Activated B cell treated with CpG ODN at 0.5 μM for 24 hours (primary cell): ENCODE measurements around the gene NOL3. TPM values are rescaled to one million over a fixed set of nuclear protein-coding genes. Genes with fewer than 3 reads are reported as not detected.

Experiments used
- ATAC-seq: fragments of 200-7000 bp; cut with Tn5 transposase; one replicate; pipeline ENCODE4 v1.10.0; 2021; ENCODE audit warnings: low read depth, mild to moderate bottlenecking, moderate library complexity
- CTCF ChIA-PET: fragments of 350-600 bp; sonication (Branson Sonifier 250); formaldehyde crosslinking; loops from one replicate; lab custom pipeline; 2021; ENCODE audit warnings: antibody characterized with exemption; lab: Charles Lee
- POLR2A ChIA-PET: fragments of 350-600 bp; sonication (Branson Sonifier 250); formaldehyde crosslinking; loops from one replicate; lab custom pipeline; 2021; ENCODE audit warnings: antibody characterized with exemption; lab: Charles Lee
- DNase-seq: peaks from one replicate; pipeline ENCODE4 v3.0.0; 2022
- H3K27ac Mint-ChIP-seq: one replicate; pipeline ENCODE4 v1.8.0; 2020; ENCODE audit warnings: mixed read lengths
- H3K27me3 Mint-ChIP-seq: one replicate; pipeline ENCODE4 v1.8.0; 2021; ENCODE audit warnings: mixed read lengths
- H3K36me3 Mint-ChIP-seq: one replicate; pipeline ENCODE4 v1.8.0; 2021; ENCODE audit warnings: low read depth, mixed read lengths
- H3K4me1 Mint-ChIP-seq: one replicate; pipeline ENCODE4 v1.8.0; 2021; ENCODE audit warnings: mixed read lengths
- H3K4me3 Mint-ChIP-seq: one replicate; pipeline ENCODE4 v1.8.0; 2020; ENCODE audit warnings: mild to moderate bottlenecking, mixed read lengths
- H3K9me3 Mint-ChIP-seq: one replicate; pipeline ENCODE4 v1.8.0; 2020; ENCODE audit warnings: mixed read lengths
- intact Hi-C: fragments of 100-400 bp; cut with micrococcal nuclease; formaldehyde crosslinking; loops from one replicate; pipeline ENCODE4 v1.15.1; 2024
- total RNA-seq: library from RNA; stranded (reverse); gene quantifications from 2 replicates; pipeline ENCODE4 v1.2.3, GENCODE V29; 2022
- TF ChIP-seq, protein P1 (sequence below): fragments of 200-600 bp; IDR thresholded peaks from one replicate; pipeline ENCODE4 v1.8.0; 2022; ENCODE audit warnings: antibody characterized with exemption, mild to moderate bottlenecking

Gene NOL3
- total RNA-seq, 1 donor from 2014 or later, result 0.64 TPM

DNA sequence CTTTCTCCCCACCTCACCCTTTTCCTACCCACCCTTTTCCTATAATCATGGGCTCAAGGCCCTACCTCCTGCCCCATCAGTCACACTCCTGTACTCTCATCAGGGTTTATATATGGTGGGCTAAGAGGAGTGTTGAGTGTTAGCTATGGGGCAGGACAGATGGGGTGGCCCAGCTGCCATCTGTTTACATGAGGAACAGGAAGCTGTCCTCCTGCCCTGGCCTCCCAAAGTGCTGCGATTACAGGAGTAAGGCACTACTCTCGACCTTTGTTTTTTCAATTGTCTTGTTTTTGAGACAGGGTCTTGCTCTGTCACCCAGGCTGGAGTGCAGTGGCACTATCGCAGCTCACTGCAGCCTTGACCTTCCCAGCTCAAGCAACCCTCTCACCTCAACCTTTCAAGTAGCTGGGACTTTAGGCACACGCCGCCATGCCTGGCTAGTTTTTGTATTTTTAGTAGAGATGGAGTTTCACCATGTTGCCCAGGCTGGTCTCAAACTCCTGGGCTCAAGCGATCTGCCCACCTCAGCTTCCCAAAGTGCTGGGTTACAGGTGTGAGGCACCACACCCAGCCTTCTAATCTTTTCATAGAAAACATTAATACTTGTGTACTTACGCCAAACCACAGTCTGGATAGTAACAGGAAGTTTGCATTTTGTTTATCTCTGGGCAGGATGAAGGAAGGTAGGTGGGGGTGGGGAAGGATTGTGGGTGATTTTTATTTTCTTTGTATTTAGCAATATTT, 12.3 kb upstream of the NOL3 start:
- H3K4me1 Mint-ChIP-seq, result peaks cover 54% of the 10 kb centered on the region

DNA sequence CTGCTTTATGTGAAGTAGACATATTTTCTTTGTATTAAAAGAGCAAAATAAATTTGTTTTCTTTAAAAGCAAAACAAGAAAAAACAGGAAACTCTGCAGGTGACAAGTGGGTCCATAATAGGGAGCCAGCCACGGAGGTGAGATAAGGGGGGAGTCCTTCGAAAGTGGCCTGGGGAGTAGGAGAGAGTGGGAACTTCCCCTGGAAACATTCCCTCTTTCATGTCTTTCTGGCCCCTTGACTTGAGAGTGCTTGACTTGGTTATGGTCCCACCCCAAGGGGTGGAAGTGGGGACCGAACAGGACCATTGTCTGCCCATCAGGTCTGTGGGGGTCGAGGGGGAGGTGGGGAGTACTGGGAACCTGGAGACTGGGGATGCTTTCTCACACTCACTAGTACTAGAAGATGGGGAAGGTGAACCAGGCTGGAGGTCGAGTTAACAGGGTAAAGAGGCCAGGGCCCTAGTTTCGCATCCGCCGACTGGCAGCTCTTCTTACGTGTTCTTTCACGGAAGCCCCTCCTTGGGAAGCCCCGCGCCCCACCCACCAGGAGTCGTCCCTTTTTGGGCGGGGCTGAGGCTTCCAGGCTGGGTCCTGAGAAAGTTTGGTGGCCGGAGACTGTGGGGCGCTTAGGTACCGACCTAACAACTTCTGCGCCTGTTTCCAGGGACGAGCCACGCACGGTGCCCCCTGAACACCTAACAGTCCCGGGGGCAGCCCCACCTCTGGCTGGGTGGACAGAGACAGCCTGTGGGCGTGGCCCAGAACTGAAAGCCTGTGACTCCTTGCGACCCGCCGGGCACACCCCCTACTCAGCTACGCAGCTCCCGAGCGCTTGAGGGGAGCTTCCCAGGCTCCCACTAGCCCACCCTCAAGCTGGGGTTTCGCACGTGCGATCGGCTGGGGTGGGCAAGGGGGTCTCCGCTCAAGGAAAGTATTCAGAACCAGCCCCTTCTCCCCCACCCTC, 11.4 kb upstream of the NOL3 start:
- peak overlapping the region; percentile 94 for H3K4me3 Mint-ChIP-seq
- peaks cover 13% of the 10 kb centered on the region for H3K27me3 Mint-ChIP-seq
- ChIA-PET CTCF (interaction anchor here (1.4 to 2.2 kb wide), 3 partner anchors 26 to 141 kb away, joined by 3 to 14 read pairs (median 12); no protein-coding TSS in a partner anchor), POLR2A (interaction anchor here (0.5 to 2.2 kb wide), 11 partner anchors 8 to 926 kb away, joined by 3 to 20 read pairs (median 3); partner anchors contain the start of genes B3GNT9, CBFB, CTCF and FHOD1)
- DNase-seq (peak; percentile 78), ATAC-seq (peak; percentile 61)
- peak overlapping the region; percentile 94 for H3K27ac Mint-ChIP-seq
- peaks cover 3% of the 10 kb centered on the region for H3K36me3 Mint-ChIP-seq
- intact Hi-C loops, result loop anchor here (1.0 to 10.0 kb wide), 7 partner anchors 15 to 506 kb away; partner anchors contain the start of genes ACD, C16orf86, CBFB and E2F4
- TF ChIP-seq, protein P1, sequence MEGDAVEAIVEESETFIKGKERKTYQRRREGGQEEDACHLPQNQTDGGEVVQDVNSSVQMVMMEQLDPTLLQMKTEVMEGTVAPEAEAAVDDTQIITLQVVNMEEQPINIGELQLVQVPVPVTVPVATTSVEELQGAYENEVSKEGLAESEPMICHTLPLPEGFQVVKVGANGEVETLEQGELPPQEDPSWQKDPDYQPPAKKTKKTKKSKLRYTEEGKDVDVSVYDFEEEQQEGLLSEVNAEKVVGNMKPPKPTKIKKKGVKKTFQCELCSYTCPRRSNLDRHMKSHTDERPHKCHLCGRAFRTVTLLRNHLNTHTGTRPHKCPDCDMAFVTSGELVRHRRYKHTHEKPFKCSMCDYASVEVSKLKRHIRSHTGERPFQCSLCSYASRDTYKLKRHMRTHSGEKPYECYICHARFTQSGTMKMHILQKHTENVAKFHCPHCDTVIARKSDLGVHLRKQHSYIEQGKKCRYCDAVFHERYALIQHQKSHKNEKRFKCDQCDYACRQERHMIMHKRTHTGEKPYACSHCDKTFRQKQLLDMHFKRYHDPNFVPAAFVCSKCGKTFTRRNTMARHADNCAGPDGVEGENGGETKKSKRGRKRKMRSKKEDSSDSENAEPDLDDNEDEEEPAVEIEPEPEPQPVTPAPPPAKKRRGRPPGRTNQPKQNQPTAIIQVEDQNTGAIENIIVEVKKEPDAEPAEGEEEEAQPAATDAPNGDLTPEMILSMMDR, result no peak
- H3K9me3 Mint-ChIP-seq, result no peaks in the 10 kb centered on the region
- H3K4me1 Mint-ChIP-seq, result peaks cover 58% of the 10 kb centered on the region

More for the DNA sequence above, 12.3 kb upstream of the NOL3 start:
- no peak for DNase-seq
- H3K27ac Mint-ChIP-seq, result peak overlapping the region; percentile 94
- intact Hi-C loops, result loop anchor here (2.0 to 10.0 kb wide), 4 partner anchors 35 to 507 kb away; partner anchors contain the start of genes ACD, C16orf86, E2F4 and ENKD1
- no peaks in the 10 kb centered on the region for H3K9me3 Mint-ChIP-seq
- peaks cover 13% of the 10 kb centered on the region for H3K27me3 Mint-ChIP-seq
- ChIA-PET CTCF (interaction anchor here (1.0 to 2.2 kb wide), 5 partner anchors 20 to 206 kb away, joined by 3 to 14 read pairs (median 4); no protein-coding TSS in a partner anchor), POLR2A (interaction anchor here (0.5 to 2.2 kb wide), 10 partner anchors 7 to 1165 kb away, joined by 3 to 20 read pairs (median 4); partner anchors contain the start of genes B3GNT9, CBFB, CTCF and FHOD1)
- H3K4me3 Mint-ChIP-seq, result peak overlapping the region; percentile 94
- ATAC-seq, result no peak
- H3K36me3 Mint-ChIP-seq, result peaks cover 3% of the 10 kb centered on the region
- TF ChIP-seq, protein P1, result no peak

DNA sequence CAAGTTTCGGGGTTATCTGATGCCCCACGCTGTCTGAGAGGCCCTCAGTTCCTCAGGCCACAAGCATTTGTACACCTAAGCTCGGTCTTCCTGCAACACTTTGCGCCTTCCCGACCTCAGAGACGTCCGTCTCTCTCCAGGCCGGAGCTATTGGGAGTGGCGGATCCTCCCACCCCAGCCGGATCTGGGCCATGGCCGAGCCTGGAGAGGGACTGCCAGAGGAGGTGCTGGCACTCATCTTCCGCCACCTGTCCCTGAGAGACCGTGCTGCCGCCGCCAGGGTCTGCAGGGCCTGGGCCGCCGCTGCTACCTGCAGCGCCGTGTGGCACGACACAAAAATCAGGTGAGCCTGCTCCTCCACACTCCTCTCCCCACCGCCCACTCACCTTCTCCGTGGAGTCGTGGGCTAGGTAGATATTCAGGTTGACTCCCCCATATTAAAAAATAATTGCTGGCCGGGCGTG, 8.7 kb upstream of the NOL3 start:
- TF ChIP-seq, protein P1, result no peak
- Mint-ChIP-seq H3K9me3 (no peaks in the 10 kb centered on the region), H3K27me3 (peaks cover 30% of the 10 kb centered on the region), H3K36me3 (peaks cover 3% of the 10 kb centered on the region), H3K27ac (no peak overlapping the region), H3K4me1 (peaks cover 56% of the 10 kb centered on the region), H3K4me3 (no peak overlapping the region)
- ChIA-PET POLR2A (no interaction called here), CTCF (no interaction called here)
- no peak for ATAC-seq
- DNase-seq, result no peak
- intact Hi-C loops, result loop anchor here (5.0 kb wide), 1 partner anchor 1376 kb away; the partner anchor contains the start of gene ZFP90

DNA sequence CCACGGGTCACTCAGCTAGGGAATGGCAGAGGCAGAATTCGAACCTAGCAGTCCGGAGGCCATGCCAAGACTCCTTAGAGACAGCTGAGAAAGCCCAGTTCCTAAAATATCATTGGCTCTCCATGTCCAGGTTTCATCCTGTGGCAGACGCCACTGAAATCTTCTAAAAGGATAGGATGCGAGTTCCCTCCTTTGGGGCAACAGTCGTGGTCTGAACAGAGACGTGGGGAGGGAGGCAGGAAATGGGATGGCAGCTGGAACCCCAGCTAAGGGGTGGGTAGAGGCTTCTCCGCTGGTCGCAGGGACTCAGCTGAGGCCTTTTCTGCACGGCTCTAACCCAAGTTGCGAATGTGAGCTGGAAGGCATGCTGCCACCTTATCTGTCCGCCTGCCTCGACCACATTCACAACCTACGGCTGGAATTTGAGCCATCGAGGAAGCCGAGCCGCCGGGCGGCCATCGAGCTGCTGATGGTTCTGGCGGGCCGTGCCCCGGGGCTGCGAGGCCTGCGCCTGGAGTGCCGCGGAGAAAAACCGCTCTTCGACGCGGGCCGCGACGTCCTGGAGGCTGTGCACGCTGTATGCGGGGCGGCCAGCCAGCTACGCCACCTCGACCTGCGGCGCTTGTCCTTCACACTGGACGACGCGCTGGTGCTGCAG, 7.7 kb upstream of the NOL3 start:
- POLR2A ChIA-PET, result interaction anchor here (0.5 to 1.1 kb wide), 6 partner anchors 8 to 299 kb away, joined by 3 to 6 read pairs (median 4); partner anchors contain the start of gene B3GNT9
- CTCF ChIA-PET, result interaction anchor here (0.8 to 1.3 kb wide), 2 partner anchors 65 to 208 kb away, joined by 3 read pairs; partner anchors contain the start of gene TMEM208
- no peak for ATAC-seq
- no peak overlapping the region for H3K27ac Mint-ChIP-seq
- H3K4me3 Mint-ChIP-seq, result peak overlapping the region; percentile 59
- DNase-seq, result no peak
- peaks cover 3% of the 10 kb centered on the region for H3K36me3 Mint-ChIP-seq
- TF ChIP-seq, protein P1, result no peak
- intact Hi-C loops, result loop anchor here (5.0 kb wide), 1 partner anchor 1375 kb away; the partner anchor contains the start of gene ZFP90
- H3K9me3 Mint-ChIP-seq, result no peaks in the 10 kb centered on the region
- peaks cover 40% of the 10 kb centered on the region for H3K27me3 Mint-ChIP-seq
- H3K4me1 Mint-ChIP-seq, result peaks cover 52% of the 10 kb centered on the region
